Caco-2 (cell line): ENCODE data around the gene SLC38A8. TPM values are rescaled to one million over a fixed set of nuclear protein-coding genes. Genes with fewer than 3 reads are reported as not detected.

Experiments
- BruUV-seq: library from RNA; stranded (reverse); fragments of 400-500 nt; replicated peaks from 2 replicates; lab custom pipeline; 2021; lab: Mats Ljungman, UMichigan
- CTCF ChIA-PET: fragments of 300-600 bp; sonication (Branson Sonifier 250); formaldehyde crosslinking; loops from one replicate; lab custom pipeline; 2022; ENCODE audit warnings: antibody characterized with exemption; lab: Charles Lee
- POLR2A ChIA-PET: fragments of 300-600 bp; sonication (Branson Sonifier 250); formaldehyde crosslinking; loops from one replicate; lab custom pipeline; 2022; ENCODE audit warnings: antibody characterized with exemption; lab: Charles Lee
- DNase-seq, 2 experiments: peaks; one replicate each; pipeline versions ENCODE4 v3.0.0 to v3.0.0-alpha.2; 2020 to 2022
- H3K27me3 ChIP-seq: replicated peaks from 2 replicates; pipeline ENCODE4 v1.6.0; 2011; ENCODE audit warnings: low read length; ENCODE audit not compliant: control insufficient read depth, insufficient read depth
- H3K36me3 ChIP-seq: 2 replicates; pipeline ENCODE4 v1.5.1; 2011; ENCODE audit warnings: low read length; ENCODE audit not compliant: control insufficient read depth, insufficient read depth
- H3K4me1 ChIP-seq: fragments of 250-450 bp; sonication (Bioruptor Pico); 2 replicates; pipeline ENCODE4 v1.5.1; 2020; ENCODE audit warnings: mild to moderate bottlenecking
- H3K4me3 ChIP-seq: 2 replicates; pipeline ENCODE4 v1.5.1; 2011; ENCODE audit warnings: low read depth, mild to moderate bottlenecking, control low read depth, low read length
- H3K9me3 ChIP-seq: fragments of 250-450 bp; sonication (Bioruptor Pico); 2 replicates; pipeline ENCODE4 v1.5.1; 2020; ENCODE audit warnings: mild to moderate bottlenecking, moderate library complexity
- H3K27ac Mint-ChIP-seq: one replicate; pipeline ENCODE4 v1.8.0; 2022; ENCODE audit warnings: mixed read lengths; ENCODE audit not compliant: unreplicated experiment
- H3K27me3 Mint-ChIP-seq: one replicate; pipeline ENCODE4 v1.8.0; 2022; ENCODE audit warnings: mixed read lengths; ENCODE audit not compliant: insufficient read depth, unreplicated experiment
- H3K36me3 Mint-ChIP-seq: one replicate; pipeline ENCODE4 v1.8.0; 2022; ENCODE audit warnings: mild to moderate bottlenecking, mixed read lengths; ENCODE audit not compliant: insufficient read depth, unreplicated experiment
- H3K4me1 Mint-ChIP-seq: one replicate; pipeline ENCODE4 v1.8.0; 2022; ENCODE audit warnings: low read depth, mixed read lengths; ENCODE audit not compliant: unreplicated experiment
- H3K4me3 Mint-ChIP-seq: one replicate; pipeline ENCODE4 v1.8.0; 2022; ENCODE audit warnings: mild to moderate bottlenecking, moderate library complexity, mixed read lengths; ENCODE audit not compliant: unreplicated experiment
- H3K9me3 Mint-ChIP-seq: one replicate; pipeline ENCODE4 v1.8.0; 2022; ENCODE audit warnings: mixed read lengths; ENCODE audit not compliant: unreplicated experiment
- intact Hi-C: fragments of 100-400 bp; cut with micrococcal nuclease; formaldehyde crosslinking; loops from one replicate; pipeline ENCODE4 v1.10.0; 2022; ENCODE audit not compliant: unreplicated experiment
- total RNA-seq: library from RNA; stranded (reverse); gene quantifications from 2 replicates; pipeline ENCODE4 v1.2.3, GENCODE V29; 2022
- TF ChIP-seq, protein P1 (sequence below), 2 experiments: fragments of 200-600 bp in 1 of 2; IDR thresholded peaks; 1 replicate in 1 of 2; 2 replicates in 1 of 2; pipeline versions ENCODE4 v1.5.1 to v1.8.0; 2011 to 2022; ENCODE audit warnings: antibody characterized with exemption in 1 of 2, control low read depth in 1 of 2, inconsistent platforms in 1 of 2, low read depth in 1 of 2, low read length in 1 of 2, mild to moderate bottlenecking in 1 of 2, moderate library complexity in 1 of 2; ENCODE audit not compliant: insufficient read depth in 1 of 2, severe bottlenecking in 1 of 2, unreplicated experiment in 1 of 2

The SLC38A8 gene
- total RNA-seq, 1 experiment from 2014 or later: 0.79 TPM

DNA sequence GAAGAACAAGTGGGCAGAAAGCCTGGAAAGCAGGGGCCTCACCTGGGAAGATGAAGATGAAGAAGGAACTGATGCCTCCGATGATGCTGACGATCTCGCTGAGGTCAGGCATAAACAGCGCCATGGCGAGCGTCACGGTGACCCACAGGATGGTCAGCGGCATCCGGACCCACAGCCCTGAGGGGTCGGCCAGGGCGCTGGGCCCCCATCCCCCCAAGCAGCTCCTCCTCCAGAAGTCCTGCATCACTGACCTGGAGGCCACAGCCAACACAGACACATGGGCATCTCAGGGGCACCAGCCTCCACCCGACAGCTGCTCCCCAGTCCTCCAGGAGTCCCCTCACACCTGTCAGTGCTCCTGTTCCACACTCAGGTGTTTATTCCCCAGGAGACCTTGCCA, 26.1 kb downstream of the SLC38A8 start:
- Mint-ChIP-seq H3K27me3 (no peaks in the 10 kb centered on the region), H3K27ac (no peak overlapping the region), H3K4me3 (no peak overlapping the region), H3K36me3 (no peaks in the 10 kb centered on the region), H3K9me3 (peaks cover 39% of the 10 kb centered on the region), H3K4me1 (no peaks in the 10 kb centered on the region)
- TF ChIP-seq, protein P1, sequence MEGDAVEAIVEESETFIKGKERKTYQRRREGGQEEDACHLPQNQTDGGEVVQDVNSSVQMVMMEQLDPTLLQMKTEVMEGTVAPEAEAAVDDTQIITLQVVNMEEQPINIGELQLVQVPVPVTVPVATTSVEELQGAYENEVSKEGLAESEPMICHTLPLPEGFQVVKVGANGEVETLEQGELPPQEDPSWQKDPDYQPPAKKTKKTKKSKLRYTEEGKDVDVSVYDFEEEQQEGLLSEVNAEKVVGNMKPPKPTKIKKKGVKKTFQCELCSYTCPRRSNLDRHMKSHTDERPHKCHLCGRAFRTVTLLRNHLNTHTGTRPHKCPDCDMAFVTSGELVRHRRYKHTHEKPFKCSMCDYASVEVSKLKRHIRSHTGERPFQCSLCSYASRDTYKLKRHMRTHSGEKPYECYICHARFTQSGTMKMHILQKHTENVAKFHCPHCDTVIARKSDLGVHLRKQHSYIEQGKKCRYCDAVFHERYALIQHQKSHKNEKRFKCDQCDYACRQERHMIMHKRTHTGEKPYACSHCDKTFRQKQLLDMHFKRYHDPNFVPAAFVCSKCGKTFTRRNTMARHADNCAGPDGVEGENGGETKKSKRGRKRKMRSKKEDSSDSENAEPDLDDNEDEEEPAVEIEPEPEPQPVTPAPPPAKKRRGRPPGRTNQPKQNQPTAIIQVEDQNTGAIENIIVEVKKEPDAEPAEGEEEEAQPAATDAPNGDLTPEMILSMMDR (IDR thresholded peaks at IDR 0.05; ENCODE audit: insufficient read depth in 1 of 2, low read depth in 1 of 2, low read length in 1 of 2, severe bottlenecking in 1 of 2, unreplicated experiment in 1 of 2): no peak
- ChIA-PET POLR2A (no interaction called here), CTCF (no interaction called here)
- Histone ChIP-seq H3K9me3 (peaks cover 13% of the 10 kb centered on the region), H3K4me3 (no peak overlapping the region), H3K27me3 (no peaks in the 10 kb centered on the region), H3K36me3 (no peaks in the 10 kb centered on the region), H3K4me1 (no peaks in the 10 kb centered on the region)
- no peak for DNase-seq
- intact Hi-C loops: no loop called here
- no TSS peak for BruUV-seq

DNA sequence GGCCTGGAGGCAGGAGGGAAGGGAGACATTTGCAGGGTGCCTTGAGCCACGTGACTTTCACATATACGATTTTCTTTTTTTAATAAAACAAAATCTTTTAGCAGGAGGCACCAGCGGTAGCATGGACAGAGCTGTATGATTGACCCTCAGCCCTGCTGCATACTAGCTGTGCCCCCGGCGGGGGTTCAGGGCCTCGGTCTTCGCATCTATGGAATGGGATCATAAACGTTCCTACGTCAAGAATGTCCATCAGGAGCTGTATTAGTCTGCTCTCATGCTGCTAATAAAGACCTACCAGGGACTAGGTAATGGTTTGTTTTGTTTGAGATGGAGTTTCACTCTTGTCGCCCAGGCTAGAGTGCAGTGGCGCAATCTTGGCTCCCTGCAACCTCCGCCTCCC, 27.2 kb downstream of the SLC38A8 start:
- H3K36me3 ChIP-seq: no peaks in the 10 kb centered on the region
- no TSS peak for BruUV-seq
- H3K4me3 ChIP-seq: no peak overlapping the region
- TF ChIP-seq, protein P1 (IDR thresholded peaks at IDR 0.05; ENCODE audit: insufficient read depth in 1 of 2, low read depth in 1 of 2, low read length in 1 of 2, severe bottlenecking in 1 of 2, unreplicated experiment in 1 of 2): no peak
- Mint-ChIP-seq H3K36me3 (no peaks in the 10 kb centered on the region), H3K9me3 (peaks cover 28% of the 10 kb centered on the region), H3K4me1 (no peaks in the 10 kb centered on the region), H3K27me3 (no peaks in the 10 kb centered on the region), H3K4me3 (no peak overlapping the region), H3K27ac (no peak overlapping the region)
- ChIA-PET POLR2A (no interaction called here), CTCF (no interaction called here)
- no peak for DNase-seq
- H3K4me1 ChIP-seq: no peaks in the 10 kb centered on the region
- H3K27me3 ChIP-seq: no peaks in the 10 kb centered on the region
- intact Hi-C loops: no loop called here
- H3K9me3 ChIP-seq: peaks cover 8% of the 10 kb centered on the region

DNA sequence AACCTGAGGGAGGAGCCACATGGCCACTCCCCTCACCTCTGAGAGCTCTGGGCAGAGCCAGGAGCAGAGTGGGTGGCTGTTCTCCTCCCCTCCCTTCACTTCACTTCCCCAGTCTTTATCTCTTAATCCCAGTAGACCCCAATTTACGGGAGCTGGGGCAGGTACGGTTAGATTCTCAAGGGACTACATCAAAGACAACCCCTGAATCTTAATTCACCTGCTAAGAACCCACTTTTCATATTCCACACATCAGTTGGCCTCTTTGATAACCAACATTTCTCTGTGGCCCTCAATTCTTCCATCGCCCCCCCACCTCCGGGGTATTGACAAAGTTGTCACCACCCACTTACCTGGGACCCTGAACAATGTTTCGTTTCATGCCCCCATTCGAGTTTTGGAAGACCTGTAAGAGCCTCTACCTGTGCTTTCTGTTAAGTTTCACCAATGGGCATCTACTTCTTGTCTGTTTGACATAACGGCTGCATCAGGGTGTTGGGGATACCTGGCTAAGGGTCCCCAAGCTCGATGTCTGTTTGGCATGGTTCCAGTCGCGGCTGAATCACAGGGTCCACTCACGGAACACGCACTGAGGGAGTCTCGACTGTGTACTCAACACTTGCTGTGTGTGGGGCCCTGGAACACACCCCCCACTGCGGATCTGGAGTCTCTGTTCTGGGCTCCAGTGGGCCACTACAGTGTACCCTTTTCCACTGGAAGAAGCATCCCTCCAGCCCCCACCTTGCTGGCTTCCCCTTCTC, 27.8 kb downstream of the SLC38A8 start:
- Mint-ChIP-seq H3K4me3 (no peak overlapping the region), H3K27me3 (no peaks in the 10 kb centered on the region), H3K9me3 (peaks cover 25% of the 10 kb centered on the region), H3K4me1 (no peaks in the 10 kb centered on the region), H3K27ac (no peak overlapping the region), H3K36me3 (no peaks in the 10 kb centered on the region)
- peaks cover 6% of the 10 kb centered on the region for H3K9me3 ChIP-seq
- H3K27me3 ChIP-seq: no peaks in the 10 kb centered on the region
- TF ChIP-seq, protein P1 (IDR thresholded peaks at IDR 0.05; ENCODE audit: insufficient read depth in 1 of 2, low read depth in 1 of 2, low read length in 1 of 2, severe bottlenecking in 1 of 2, unreplicated experiment in 1 of 2): no peak
- H3K4me1 ChIP-seq: no peaks in the 10 kb centered on the region
- intact Hi-C loops: no loop called here
- no peak for DNase-seq
- H3K4me3 ChIP-seq: no peak overlapping the region
- ChIA-PET POLR2A (interaction anchor here (0.8 to 1.4 kb wide), 2 partner anchors 61 to 88 kb away, joined by 3 read pairs; no protein-coding TSS in a partner anchor), CTCF (interaction anchor here (0.9 kb wide), 1 partner anchor 58 kb away, joined by 3 read pairs; no protein-coding TSS in a partner anchor)
- BruUV-seq: no TSS peak
- no peaks in the 10 kb centered on the region for H3K36me3 ChIP-seq
